Fibroblast of lung (primary cell): ENCODE data around the gene DNAH10. TPM values are rescaled to one million over a fixed set of nuclear protein-coding genes. Genes with fewer than 3 reads are reported as not detected.

Experiments
- DNase-seq, 2 donors: peaks; one replicate each; pipeline versions ENCODE4 v3.0.0 to v3.0.0-alpha.2; 2010; ENCODE audit warnings: low read depth in 2 of 2
- H2AFZ ChIP-seq: 2 replicates; pipeline ENCODE4 v1.5.1; 2012; ENCODE audit warnings: low read length, control low read depth, inconsistent platforms
- H3K27ac ChIP-seq: 2 replicates; pipeline ENCODE4 v1.5.1; 2011; ENCODE audit warnings: low read length, control low read depth; ENCODE audit not compliant: insufficient read depth
- H3K27me3 ChIP-seq: 2 replicates; pipeline ENCODE4 v1.5.1; 2011; ENCODE audit warnings: mild to moderate bottlenecking, low read length; ENCODE audit not compliant: control insufficient read depth, insufficient read depth
- H3K36me3 ChIP-seq: 2 replicates; pipeline ENCODE4 v1.5.1; 2011; ENCODE audit warnings: low read length; ENCODE audit not compliant: control insufficient read depth, insufficient read depth
- H3K4me1 ChIP-seq: 2 replicates; pipeline ENCODE4 v1.5.1; 2011; ENCODE audit warnings: low read length; ENCODE audit not compliant: control insufficient read depth, insufficient read depth; ENCODE audit errors: extremely low read depth
- H3K4me2 ChIP-seq: 2 replicates; pipeline ENCODE4 v1.5.1; 2011; ENCODE audit warnings: low read length, control low read depth; ENCODE audit not compliant: insufficient read depth; ENCODE audit errors: extremely low read depth
- H3K4me3 ChIP-seq, 4 experiments: fragments of 200-600 bp in 1 of 4; sonication (generic) in 1 of 4; replicated peaks in 1 of 4; 2 replicates each; pipeline ENCODE4 v1.5.1; 2011 to 2016; ENCODE audit warnings: low read length in 4 of 4, low read depth in 3 of 4, mild to moderate bottlenecking in 3 of 4, control low read depth in 2 of 4, inconsistent platforms in 1 of 4, mixed read lengths in 1 of 4; ENCODE audit not compliant: insufficient read depth in 1 of 4; ENCODE audit errors: control extremely low read depth in 1 of 4
- H3K79me2 ChIP-seq: 2 replicates; pipeline ENCODE4 v1.5.1; 2012; ENCODE audit warnings: mild to moderate bottlenecking, low read length, inconsistent platforms; ENCODE audit not compliant: control insufficient read depth, insufficient read depth
- H3K9ac ChIP-seq: 2 replicates; pipeline ENCODE4 v1.5.1; 2011; ENCODE audit warnings: mild to moderate bottlenecking, low read length, control low read depth; ENCODE audit not compliant: insufficient read depth
- H3K9me3 ChIP-seq: 2 replicates; pipeline ENCODE4 v1.5.1; 2012; ENCODE audit warnings: low read depth, low read length; ENCODE audit not compliant: control insufficient read depth, insufficient read depth
- H4K20me1 ChIP-seq: 2 replicates; pipeline ENCODE4 v1.5.1; 2011; ENCODE audit warnings: low read length; ENCODE audit not compliant: control insufficient read depth, insufficient read depth; ENCODE audit errors: extremely low read depth
- EZH2 ChIP-seq: IDR thresholded peaks from 2 replicates; pipeline ENCODE4 v1.5.1; 2012; ENCODE audit warnings: low read length, control low read depth, mild to moderate bottlenecking; ENCODE audit errors: missing control alignments
- polyA plus RNA-seq, 2 donors: library from polyadenylated mRNA; depleted of rRNA in 1 of 2; stranded (reverse) in 1 of 2; unstranded in 1 of 2; fragments of >200 nt; gene quantifications; 2 replicates each; pipeline ENCODE4 v1.2.1, GENCODE V29; 2011 to 2012; ENCODE audit warnings: missing spikeins in 1 of 2
- total RNA-seq: library from RNA; depleted of rRNA; stranded (reverse); fragments of >200 nt; gene quantifications from 2 replicates; pipeline ENCODE4 v1.2.1, GENCODE V29; 2014
- TF ChIP-seq, protein P1 (sequence below), 2 donors: IDR thresholded peaks in 1 of 2; conservative IDR thresholded peaks in 1 of 2; 1 replicate in 1 of 2; 2 replicates in 1 of 2; pipeline ENCODE4 v1.5.1; 2011 to 2012; ENCODE audit warnings: low read length in 2 of 2, control low read depth in 1 of 2, inconsistent platforms in 1 of 2, low read depth in 1 of 2, mild to moderate bottlenecking in 1 of 2

Gene DNAH10
- total and polyA plus RNA-seq, 2 donors (not counting 1 experiment from before 2014, with no cell fraction given): 0.06 to 0.33 TPM

DNA sequence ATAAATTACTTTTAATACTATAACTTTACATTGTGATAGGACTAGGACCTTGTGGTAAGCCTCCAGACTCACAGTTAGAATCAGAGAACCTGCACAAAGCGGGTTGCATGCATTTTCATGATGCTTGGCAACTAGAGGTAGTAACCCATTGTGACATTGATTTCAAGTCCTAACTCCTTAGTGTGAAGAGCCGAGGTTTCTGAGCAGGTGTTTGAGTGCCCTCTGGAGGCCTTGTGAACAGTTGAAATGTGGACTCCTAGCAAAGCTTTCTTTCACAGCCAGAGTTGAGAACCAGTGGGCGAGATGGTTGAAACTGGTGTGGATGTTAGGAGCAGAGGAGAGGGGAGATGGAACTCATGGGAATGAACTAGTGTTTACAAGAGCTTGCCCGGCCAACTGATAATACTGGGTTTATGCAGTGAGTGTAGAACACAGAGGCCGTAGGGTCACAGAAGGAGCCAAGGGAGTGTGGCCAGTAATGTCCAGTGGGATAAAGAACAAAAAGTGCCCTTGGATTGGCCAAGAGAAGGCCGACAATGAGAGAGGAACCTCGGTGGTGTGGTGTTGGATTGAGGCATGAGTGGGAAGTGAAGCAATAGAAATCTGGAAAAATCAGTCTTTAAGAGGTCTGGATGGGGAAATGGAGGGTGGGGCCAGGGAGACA, 221.9 kb downstream of the DNAH10 start:
- Histone ChIP-seq H3K9ac (no peak overlapping the region), H4K20me1 (no peaks in the 10 kb centered on the region), H3K4me1 (no peaks in the 10 kb centered on the region), H3K4me3 (no peak overlapping the region), H3K36me3 (peaks cover 4% of the 10 kb centered on the region), H3K27me3 (no peaks in the 10 kb centered on the region), H3K79me2 (peaks cover 2% of the 10 kb centered on the region), H3K27ac (no peak overlapping the region), H2AFZ (no peak overlapping the region), H3K4me2 (no peak overlapping the region), H3K9me3 (no peaks in the 10 kb centered on the region)
- DNase-seq: peak; percentile 61 to 81
- TF ChIP-seq EZH2: no peak
- TF ChIP-seq, protein P1, sequence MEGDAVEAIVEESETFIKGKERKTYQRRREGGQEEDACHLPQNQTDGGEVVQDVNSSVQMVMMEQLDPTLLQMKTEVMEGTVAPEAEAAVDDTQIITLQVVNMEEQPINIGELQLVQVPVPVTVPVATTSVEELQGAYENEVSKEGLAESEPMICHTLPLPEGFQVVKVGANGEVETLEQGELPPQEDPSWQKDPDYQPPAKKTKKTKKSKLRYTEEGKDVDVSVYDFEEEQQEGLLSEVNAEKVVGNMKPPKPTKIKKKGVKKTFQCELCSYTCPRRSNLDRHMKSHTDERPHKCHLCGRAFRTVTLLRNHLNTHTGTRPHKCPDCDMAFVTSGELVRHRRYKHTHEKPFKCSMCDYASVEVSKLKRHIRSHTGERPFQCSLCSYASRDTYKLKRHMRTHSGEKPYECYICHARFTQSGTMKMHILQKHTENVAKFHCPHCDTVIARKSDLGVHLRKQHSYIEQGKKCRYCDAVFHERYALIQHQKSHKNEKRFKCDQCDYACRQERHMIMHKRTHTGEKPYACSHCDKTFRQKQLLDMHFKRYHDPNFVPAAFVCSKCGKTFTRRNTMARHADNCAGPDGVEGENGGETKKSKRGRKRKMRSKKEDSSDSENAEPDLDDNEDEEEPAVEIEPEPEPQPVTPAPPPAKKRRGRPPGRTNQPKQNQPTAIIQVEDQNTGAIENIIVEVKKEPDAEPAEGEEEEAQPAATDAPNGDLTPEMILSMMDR (conservative IDR thresholded peaks at IDR 0.05 in 1 of 2, IDR thresholded peaks at IDR 0.05 in 1 of 2; ENCODE audit: low read depth in 1 of 2, low read length in 2 of 2): peak; percentile 69 to 73

DNA sequence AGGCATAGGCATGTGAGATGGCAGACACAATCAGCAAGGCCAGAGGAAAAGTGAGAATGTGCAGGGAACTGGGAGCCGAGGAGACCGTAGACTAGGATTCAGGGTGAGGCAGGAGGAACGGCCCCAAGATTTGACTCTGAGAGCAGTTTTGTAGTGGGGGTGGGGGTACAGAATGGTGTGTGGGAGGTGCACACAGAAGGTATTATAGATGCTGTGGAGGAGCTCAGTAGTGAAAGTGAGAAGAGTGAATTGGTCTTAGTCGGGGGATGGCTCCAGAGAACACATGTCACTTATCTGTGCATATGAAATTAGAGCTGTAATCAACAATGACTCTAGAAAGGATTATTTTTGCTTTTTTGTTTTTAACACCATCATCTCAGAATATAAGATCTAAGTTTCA, 222.8 kb downstream of the DNAH10 start:
- Histone ChIP-seq H3K4me2 (no peak overlapping the region), H3K4me3 (no peak overlapping the region), H3K36me3 (peaks cover 6% of the 10 kb centered on the region), H3K79me2 (peaks cover 2% of the 10 kb centered on the region), H3K27me3 (no peaks in the 10 kb centered on the region), H3K9me3 (no peaks in the 10 kb centered on the region), H3K9ac (no peak overlapping the region), H2AFZ (no peak overlapping the region), H3K4me1 (no peaks in the 10 kb centered on the region), H3K27ac (no peak overlapping the region), H4K20me1 (no peaks in the 10 kb centered on the region)
- no peak for DNase-seq
- TF ChIP-seq, protein P1 (conservative IDR thresholded peaks at IDR 0.05 in 1 of 2, IDR thresholded peaks at IDR 0.05 in 1 of 2; ENCODE audit: low read depth in 1 of 2, low read length in 2 of 2): no peak
- no peak for TF ChIP-seq EZH2

Other genes starting within 250 kb of the DNAH10 start
- 4.9 and 7.8 TPM in 2 replicates for gene RILPL1, start 228.6 kb upstream of the DNAH10 start, total RNA-seq
- gene RILPL1, start 228.6 kb upstream of the DNAH10 start, polyA plus RNA-seq: 12.6 and 15.8 TPM in 2 replicates
- 313 and 384 TPM in 2 replicates for gene TMED2, start 177.7 kb upstream of the DNAH10 start, total RNA-seq
- 324 and 398 TPM in 2 replicates for gene TMED2, start 177.7 kb upstream of the DNAH10 start, polyA plus RNA-seq
- gene DDX55, start 160.2 kb upstream of the DNAH10 start, total RNA-seq: 13.9 and 14.9 TPM in 2 replicates
- 11.2 and 17.5 TPM in 2 replicates for gene DDX55, start 160.2 kb upstream of the DNAH10 start, polyA plus RNA-seq
- 23.1 and 28.0 TPM in 2 replicates for gene EIF2B1, start 128.6 kb upstream of the DNAH10 start, total RNA-seq
- 36.1 and 44.6 TPM in 2 replicates for gene EIF2B1, start 128.6 kb upstream of the DNAH10 start, polyA plus RNA-seq
- 29.8 and 39.3 TPM in 2 replicates for gene GTF2H3, start 128.5 kb upstream of the DNAH10 start, total RNA-seq
- gene GTF2H3, start 128.5 kb upstream of the DNAH10 start, polyA plus RNA-seq: 56.3 and 70.1 TPM in 2 replicates
- gene TCTN2, start 91.2 kb upstream of the DNAH10 start, total RNA-seq: 6.7 and 7.9 TPM in 2 replicates
- 11.6 and 14.8 TPM in 2 replicates for gene TCTN2, start 91.2 kb upstream of the DNAH10 start, polyA plus RNA-seq
- gene ATP6V0A2, start 49.9 kb upstream of the DNAH10 start, total RNA-seq: 16.3 and 22.1 TPM in 2 replicates
- 21.7 and 25.3 TPM in 2 replicates for gene ATP6V0A2, start 49.9 kb upstream of the DNAH10 start, polyA plus RNA-seq
- 7.7 and 13.2 TPM in 2 replicates for gene CCDC92, start 210.5 kb downstream of the DNAH10 start, total RNA-seq
- 42.3 and 48.6 TPM in 2 replicates for gene CCDC92, start 210.5 kb downstream of the DNAH10 start, polyA plus RNA-seq
- 43.9 and 46.0 TPM in 2 replicates for gene ZNF664, start 210.9 kb downstream of the DNAH10 start, total RNA-seq
- gene ZNF664, start 210.9 kb downstream of the DNAH10 start, polyA plus RNA-seq: 44.1 and 55.1 TPM in 2 replicates